Rectal smooth muscle tissue (tissue), 1 donor: ENCODE results near the gene CFDP1.
"Not testable (repeated sequence)": the region's sequence is repeated elsewhere in the genome, so short reads cannot be mapped to it uniquely, and the experiment has no call there.

Experiments used
- H3K27ac ChIP-seq: one replicate; pipeline ENCODE4 v1.7.0; 2013; ENCODE audit warnings: low read depth, low read length, inconsistent platforms
- H3K27me3 ChIP-seq: one replicate; pipeline ENCODE4 v1.7.0; 2013; ENCODE audit warnings: low read length; ENCODE audit not compliant: control insufficient read depth, insufficient read depth
- H3K36me3 ChIP-seq: one replicate; pipeline ENCODE4 v1.7.0; 2013; ENCODE audit warnings: low read length; ENCODE audit not compliant: control insufficient read depth, insufficient read depth
- H3K4me1 ChIP-seq: one replicate; pipeline ENCODE4 v1.7.0; 2013; ENCODE audit warnings: low read length; ENCODE audit not compliant: control insufficient read depth, insufficient read depth
- H3K4me3 ChIP-seq: one replicate; pipeline ENCODE4 v1.7.0; 2013; ENCODE audit warnings: low read length
- H3K9ac ChIP-seq: one replicate; pipeline ENCODE4 v1.7.0; 2013; ENCODE audit warnings: low read length

Gene CFDP1

GRCh38 chr16:75466760-75467159, 33.5 kb upstream of the CFDP1 start:
- no peak overlapping the region for H3K27ac ChIP-seq
- H3K36me3 ChIP-seq: no peaks in the 10 kb centered on the region
- H3K4me1 ChIP-seq: no peaks in the 10 kb centered on the region
- no peaks in the 10 kb centered on the region for H3K27me3 ChIP-seq
- H3K9ac ChIP-seq: no peak overlapping the region
- H3K4me3 ChIP-seq: no peak overlapping the region

- Histone ChIP-seq H3K4me3 (peak within 1 kb of the TSS; percentile 90), H3K36me3 (no peaks in the 10 kb centered on the region), H3K27ac (peak within 1 kb of the TSS; percentile 97), H3K4me1 (no peaks in the 10 kb centered on the region), H3K9ac (peak within 1 kb of the TSS; percentile 80), H3K27me3 (no peaks in the 10 kb centered on the region)
Measured at GRCh38 chr16:75464122-75464918, 31.0 kb upstream of the CFDP1 start, which contains the start of gene TMEM170A. TMEM170A (minus strand) TSS chr16:75464689; CDS start chr16:75464600, 89 bp downstream.

GRCh38 chr16:75463389-75464121, 30.3 kb upstream of the CFDP1 start:
- not testable (repeated sequence) for H3K4me1 ChIP-seq, H3K27me3 ChIP-seq, H3K36me3 ChIP-seq
- Histone ChIP-seq H3K4me3 (peak overlapping the region; percentile 90), H3K27ac (peak overlapping the region; percentile 97), H3K9ac (peak overlapping the region; percentile 80)

GRCh38 chr16:75462806-75463205, 29.5 kb upstream of the CFDP1 start:
- Histone ChIP-seq H3K36me3 (no peaks in the 10 kb centered on the region), H3K9ac (no peak overlapping the region), H3K27ac (no peak overlapping the region), H3K27me3 (no peaks in the 10 kb centered on the region), H3K4me1 (no peaks in the 10 kb centered on the region), H3K4me3 (no peak overlapping the region)

GRCh38 chr16:75461575-75461974, 28.3 kb upstream of the CFDP1 start:
- H3K4me3 ChIP-seq: no peak overlapping the region
- no peaks in the 10 kb centered on the region for H3K4me1 ChIP-seq
- H3K27ac ChIP-seq: no peak overlapping the region
- no peaks in the 10 kb centered on the region for H3K36me3 ChIP-seq
- H3K9ac ChIP-seq: no peak overlapping the region
- no peaks in the 10 kb centered on the region for H3K27me3 ChIP-seq

GRCh38 chr16:75460446-75460845, 27.1 kb upstream of the CFDP1 start:
- H3K27me3 ChIP-seq: no peaks in the 10 kb centered on the region
- H3K4me3 ChIP-seq: no peak overlapping the region
- no peaks in the 10 kb centered on the region for H3K36me3 ChIP-seq
- no peaks in the 10 kb centered on the region for H3K4me1 ChIP-seq
- no peak overlapping the region for H3K27ac ChIP-seq
- H3K9ac ChIP-seq: no peak overlapping the region

GRCh38 chr16:75459691-75460090, 26.4 kb upstream of the CFDP1 start:
- H3K4me3 ChIP-seq: no peak overlapping the region
- no peaks in the 10 kb centered on the region for H3K4me1 ChIP-seq
- H3K27ac ChIP-seq: no peak overlapping the region
- no peak overlapping the region for H3K9ac ChIP-seq
- no peaks in the 10 kb centered on the region for H3K27me3 ChIP-seq
- H3K36me3 ChIP-seq: no peaks in the 10 kb centered on the region

GRCh38 chr16:75458439-75458838, 25.1 kb upstream of the CFDP1 start:
- no peaks in the 10 kb centered on the region for H3K4me1 ChIP-seq
- no peak overlapping the region for H3K27ac ChIP-seq
- no peak overlapping the region for H3K9ac ChIP-seq
- no peaks in the 10 kb centered on the region for H3K36me3 ChIP-seq
- no peak overlapping the region for H3K4me3 ChIP-seq
- no peaks in the 10 kb centered on the region for H3K27me3 ChIP-seq

- no peaks in the 10 kb centered on the region for H3K36me3 ChIP-seq
- no peak overlapping the region for H3K4me3 ChIP-seq
- H3K9ac ChIP-seq: no peak overlapping the region
- no peaks in the 10 kb centered on the region for H3K4me1 ChIP-seq
- no peak overlapping the region for H3K27ac ChIP-seq
- H3K27me3 ChIP-seq: no peaks in the 10 kb centered on the region
Measured at GRCh38 chr16:75458029-75458428, 24.7 kb upstream of the CFDP1 start.

- H3K27ac ChIP-seq: no peak overlapping the region
- H3K9ac ChIP-seq: no peak overlapping the region
Measured at GRCh38 chr16:75457485-75458021, 24.2 kb upstream of the CFDP1 start.

GRCh38 chr16:75456971-75457370, 23.7 kb upstream of the CFDP1 start:
- no peaks in the 10 kb centered on the region for H3K4me1 ChIP-seq
- H3K27me3 ChIP-seq: no peaks in the 10 kb centered on the region
- H3K36me3 ChIP-seq: no peaks in the 10 kb centered on the region
- H3K4me3 ChIP-seq: no peak overlapping the region
- no peak overlapping the region for H3K9ac ChIP-seq
- no peak overlapping the region for H3K27ac ChIP-seq

More at GRCh38 chr16:75457485-75458021, 24.2 kb upstream of the CFDP1 start:
- H3K4me1 ChIP-seq: no peaks in the 10 kb centered on the region
- H3K27me3 ChIP-seq: no peaks in the 10 kb centered on the region
- no peaks in the 10 kb centered on the region for H3K36me3 ChIP-seq
- no peak overlapping the region for H3K4me3 ChIP-seq

- H3K4me1 ChIP-seq, H3K4me3 ChIP-seq, H3K36me3 ChIP-seq, H3K27me3 ChIP-seq, H3K9ac ChIP-seq, H3K27ac ChIP-seq: not testable (repeated sequence)
Measured at GRCh38 chr16:75456486-75456885, 23.2 kb upstream of the CFDP1 start.
